ENCODE measurements around the gene SOX3.

The SOX3 gene

GRCh38 chrX:140467211-140467610 is 37.7 kb downstream of the SOX3 start:
- H3K36me3 ChIP-seq (ENCODE audit: control insufficient read depth, insufficient read depth, low read length), result no peaks in the 10 kb centered on the region
- no peak overlapping the region for H3K4me3 ChIP-seq (replicated peaks; ENCODE audit: low read depth, low read length)
- DNase-seq (ENCODE audit: extremely low read depth, insufficient read length), result no peak
- TF ChIP-seq, protein P1, sequence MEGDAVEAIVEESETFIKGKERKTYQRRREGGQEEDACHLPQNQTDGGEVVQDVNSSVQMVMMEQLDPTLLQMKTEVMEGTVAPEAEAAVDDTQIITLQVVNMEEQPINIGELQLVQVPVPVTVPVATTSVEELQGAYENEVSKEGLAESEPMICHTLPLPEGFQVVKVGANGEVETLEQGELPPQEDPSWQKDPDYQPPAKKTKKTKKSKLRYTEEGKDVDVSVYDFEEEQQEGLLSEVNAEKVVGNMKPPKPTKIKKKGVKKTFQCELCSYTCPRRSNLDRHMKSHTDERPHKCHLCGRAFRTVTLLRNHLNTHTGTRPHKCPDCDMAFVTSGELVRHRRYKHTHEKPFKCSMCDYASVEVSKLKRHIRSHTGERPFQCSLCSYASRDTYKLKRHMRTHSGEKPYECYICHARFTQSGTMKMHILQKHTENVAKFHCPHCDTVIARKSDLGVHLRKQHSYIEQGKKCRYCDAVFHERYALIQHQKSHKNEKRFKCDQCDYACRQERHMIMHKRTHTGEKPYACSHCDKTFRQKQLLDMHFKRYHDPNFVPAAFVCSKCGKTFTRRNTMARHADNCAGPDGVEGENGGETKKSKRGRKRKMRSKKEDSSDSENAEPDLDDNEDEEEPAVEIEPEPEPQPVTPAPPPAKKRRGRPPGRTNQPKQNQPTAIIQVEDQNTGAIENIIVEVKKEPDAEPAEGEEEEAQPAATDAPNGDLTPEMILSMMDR (IDR thresholded peaks at IDR 0.05; ENCODE audit: insufficient read depth, low read length, poor library complexity, severe bottlenecking), result no peak
- no peaks in the 10 kb centered on the region for H3K27me3 ChIP-seq (replicated peaks; ENCODE audit: control insufficient read depth, insufficient read depth, low read length)

All from GM06990 (cell line).